Measurements from ENCODE around the gene SLC38A4. TPM values are rescaled to one million over a fixed set of nuclear protein-coding genes. Genes with fewer than 3 reads are reported as not detected.

SLC38A4 gene
- total and polyA plus RNA-seq, 2 experiments from 2014 or later, result 6.2 to 12.5 TPM

GRCh38 chr12:46764005-46764404 lies 61.8 kb downstream of the SLC38A4 start:
- Histone ChIP-seq H3K4me1 (ENCODE audit: insufficient read depth) (no peaks in the 10 kb centered on the region), H3K36me3 (ENCODE audit: insufficient read depth) (no peaks in the 10 kb centered on the region), H3K27me3 (ENCODE audit: insufficient read depth) (no peaks in the 10 kb centered on the region), H4K20me1 (replicated peaks; ENCODE audit: insufficient read depth) (no peaks in the 10 kb centered on the region), H3K4me3 (no peak overlapping the region), H2AFZ (no peak overlapping the region), H3K4me2 (no peak overlapping the region), H3K79me2 (replicated peaks; ENCODE audit: insufficient read depth) (no peaks in the 10 kb centered on the region), H3K9me2 (ENCODE audit: insufficient read depth) (no peaks in the 10 kb centered on the region), H3K27ac (ENCODE audit: low read depth) (no peak overlapping the region), H3F3A (replicated peaks; ENCODE audit: low read depth) (no peaks in the 10 kb centered on the region)
- Mint-ChIP-seq H3K27ac (no peak overlapping the region), H3K27me3 (ENCODE audit: insufficient read depth, low read depth, poor library complexity) (no peaks in the 10 kb centered on the region), H3K36me3 (ENCODE audit: low read depth) (peaks cover 9% of the 10 kb centered on the region), H3K9me3 (peaks cover 17% of the 10 kb centered on the region), H3K4me3 (no peak overlapping the region), H3K4me1 (no peaks in the 10 kb centered on the region)
- ATAC-seq (no peak), DNase-seq (ENCODE audit: low spot score) (no peak)
- TF ChIP-seq ZNF114 (CRISPR knock-in tag; IDR thresholded peaks at IDR 0.05) (no peak), CREB1 (CRISPR knock-in tag; IDR thresholded peaks at IDR 0.05; ENCODE audit: low read depth) (no peak)

- no peaks in the 10 kb centered on the region for H4K20me1 ChIP-seq (replicated peaks; ENCODE audit: insufficient read depth)
- no peaks in the 10 kb centered on the region for H3K36me3 ChIP-seq (ENCODE audit: insufficient read depth)
- ATAC-seq (no peak), DNase-seq (ENCODE audit: low spot score) (no peak)
- Mint-ChIP-seq H3K27ac (no peak overlapping the region), H3K27me3 (ENCODE audit: insufficient read depth, low read depth, poor library complexity) (peaks cover under 1% of the 10 kb centered on the region), H3K4me1 (no peaks in the 10 kb centered on the region), H3K36me3 (ENCODE audit: low read depth) (peaks cover 14% of the 10 kb centered on the region), H3K4me3 (no peak overlapping the region), H3K9me3 (peaks cover 24% of the 10 kb centered on the region)
- H3K27me3 ChIP-seq (ENCODE audit: insufficient read depth), result no peaks in the 10 kb centered on the region
- H2AFZ ChIP-seq, result no peak overlapping the region
- no peaks in the 10 kb centered on the region for H3K9me2 ChIP-seq (ENCODE audit: insufficient read depth)
- no peaks in the 10 kb centered on the region for H3F3A ChIP-seq (replicated peaks; ENCODE audit: low read depth)
- no peak overlapping the region for H3K4me2 ChIP-seq
- no peaks in the 10 kb centered on the region for H3K79me2 ChIP-seq (replicated peaks; ENCODE audit: insufficient read depth)
- no peak overlapping the region for H3K27ac ChIP-seq (ENCODE audit: low read depth)
- no peak overlapping the region for H3K4me3 ChIP-seq
- no peaks in the 10 kb centered on the region for H3K4me1 ChIP-seq (ENCODE audit: insufficient read depth)
- TF ChIP-seq ETS1 (IDR thresholded peaks at IDR 0.05), result no peak
- no peak for TF ChIP-seq CTCF (conservative IDR thresholded peaks at IDR 0.05; ENCODE audit: low read depth in 2 of 2)
- TF ChIP-seq ZNF331 (CRISPR knock-in tag; IDR thresholded peaks at IDR 0.05; ENCODE audit: low read depth), result no peak
- no peak for TF ChIP-seq JUNB (IDR thresholded peaks at IDR 0.05; ENCODE audit: unreplicated experiment)
- TF ChIP-seq EZH2 (IDR thresholded peaks at IDR 0.05; ENCODE audit: low read depth, unreplicated experiment), result no peak
- no peak for TF ChIP-seq NANOG (IDR thresholded peaks at IDR 0.05; ENCODE audit: borderline replicate concordance)
- no peak for TF ChIP-seq REST (IDR thresholded peaks at IDR 0.05; ENCODE audit: unreplicated experiment)
- TF ChIP-seq ZNF114 (CRISPR knock-in tag; IDR thresholded peaks at IDR 0.05), result no peak
- TF ChIP-seq STAT1 (IDR thresholded peaks at IDR 0.05; ENCODE audit: unreplicated experiment), result no peak
- no peak for TF ChIP-seq POLR2AphosphoS5 (IDR thresholded peaks at IDR 0.05; ENCODE audit: low read depth)
Observed at GRCh38 chr12:46763230-46763629, 62.6 kb downstream of the SLC38A4 start.
